NB4 (cell line): ENCODE data around the gene TOM1L2.

Source experiments
- DNase-seq: peaks from one replicate; pipeline ENCODE4 v3.0.0; 2010; ENCODE audit warnings: low read depth
- H3K4me3 ChIP-seq: one replicate; pipeline ENCODE4 v1.5.1; 2011; ENCODE audit warnings: mild to moderate bottlenecking, low read depth, low read length, moderate library complexity
- MYC ChIP-seq: IDR thresholded peaks from 2 replicates; pipeline ENCODE4 v1.6.1; 2011; ENCODE audit warnings: low read depth, low read length
- POLR2A ChIP-seq: IDR thresholded peaks from 2 replicates; pipeline ENCODE4 v1.6.1; 2011; ENCODE audit warnings: mild to moderate bottlenecking; ENCODE audit not compliant: insufficient read length; ENCODE audit errors: extremely low read depth
- TF ChIP-seq, protein P1 (sequence below): IDR thresholded peaks from one replicate; pipeline ENCODE4 v1.5.1; 2012; ENCODE audit warnings: low read depth, low read length
- TF ChIP-seq, protein P2 (sequence below): IDR thresholded peaks from 2 replicates; pipeline ENCODE4 v1.6.1; 2011; ENCODE audit warnings: low read depth, low read length

Gene TOM1L2

DNA sequence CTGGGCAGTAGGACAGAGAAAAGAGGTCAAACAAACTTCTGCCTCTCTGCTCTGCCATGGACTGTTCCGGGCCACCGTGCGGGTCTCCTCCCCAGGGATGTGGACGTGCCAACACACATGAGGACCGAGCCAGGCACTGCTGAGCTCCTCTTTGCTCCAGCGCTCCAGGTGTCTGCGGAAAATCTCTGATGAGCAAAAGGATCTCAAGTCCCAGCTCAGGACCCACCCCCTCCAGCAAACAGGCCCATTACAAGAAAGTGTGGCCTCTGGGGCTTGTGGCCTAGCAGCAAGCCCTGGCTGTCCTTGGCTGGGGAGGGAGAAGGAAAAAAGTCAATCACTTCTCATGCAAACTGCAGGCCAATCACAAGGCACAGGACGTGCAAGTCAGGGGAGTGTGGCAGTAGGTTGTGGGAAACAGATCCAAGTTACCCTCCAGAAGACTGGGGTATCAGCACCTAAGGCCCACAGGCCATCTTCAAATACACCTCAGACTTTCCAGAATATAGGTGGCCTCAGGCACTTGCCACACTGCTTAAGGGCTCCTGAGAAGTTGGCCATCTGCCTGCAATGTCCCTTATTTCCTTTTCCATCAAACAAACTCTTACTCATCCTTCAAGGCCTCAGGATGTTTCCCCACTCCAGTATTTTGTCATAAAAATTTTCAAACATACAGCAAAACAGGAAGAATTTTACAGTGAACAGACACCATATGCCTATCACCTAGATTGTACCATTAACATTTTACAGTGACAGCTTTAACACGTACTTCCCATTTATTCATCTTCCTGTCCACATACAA, 99.5 kb downstream of the TOM1L2 start:
- DNase-seq: no peak
- H3K4me3 ChIP-seq: no peak overlapping the region
- TF ChIP-seq MYC (no peak), POLR2A (no peak)
- TF ChIP-seq, protein P1, sequence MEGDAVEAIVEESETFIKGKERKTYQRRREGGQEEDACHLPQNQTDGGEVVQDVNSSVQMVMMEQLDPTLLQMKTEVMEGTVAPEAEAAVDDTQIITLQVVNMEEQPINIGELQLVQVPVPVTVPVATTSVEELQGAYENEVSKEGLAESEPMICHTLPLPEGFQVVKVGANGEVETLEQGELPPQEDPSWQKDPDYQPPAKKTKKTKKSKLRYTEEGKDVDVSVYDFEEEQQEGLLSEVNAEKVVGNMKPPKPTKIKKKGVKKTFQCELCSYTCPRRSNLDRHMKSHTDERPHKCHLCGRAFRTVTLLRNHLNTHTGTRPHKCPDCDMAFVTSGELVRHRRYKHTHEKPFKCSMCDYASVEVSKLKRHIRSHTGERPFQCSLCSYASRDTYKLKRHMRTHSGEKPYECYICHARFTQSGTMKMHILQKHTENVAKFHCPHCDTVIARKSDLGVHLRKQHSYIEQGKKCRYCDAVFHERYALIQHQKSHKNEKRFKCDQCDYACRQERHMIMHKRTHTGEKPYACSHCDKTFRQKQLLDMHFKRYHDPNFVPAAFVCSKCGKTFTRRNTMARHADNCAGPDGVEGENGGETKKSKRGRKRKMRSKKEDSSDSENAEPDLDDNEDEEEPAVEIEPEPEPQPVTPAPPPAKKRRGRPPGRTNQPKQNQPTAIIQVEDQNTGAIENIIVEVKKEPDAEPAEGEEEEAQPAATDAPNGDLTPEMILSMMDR: no peak
- TF ChIP-seq, protein P2, sequence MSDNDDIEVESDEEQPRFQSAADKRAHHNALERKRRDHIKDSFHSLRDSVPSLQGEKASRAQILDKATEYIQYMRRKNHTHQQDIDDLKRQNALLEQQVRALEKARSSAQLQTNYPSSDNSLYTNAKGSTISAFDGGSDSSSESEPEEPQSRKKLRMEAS: no peak

DNA sequence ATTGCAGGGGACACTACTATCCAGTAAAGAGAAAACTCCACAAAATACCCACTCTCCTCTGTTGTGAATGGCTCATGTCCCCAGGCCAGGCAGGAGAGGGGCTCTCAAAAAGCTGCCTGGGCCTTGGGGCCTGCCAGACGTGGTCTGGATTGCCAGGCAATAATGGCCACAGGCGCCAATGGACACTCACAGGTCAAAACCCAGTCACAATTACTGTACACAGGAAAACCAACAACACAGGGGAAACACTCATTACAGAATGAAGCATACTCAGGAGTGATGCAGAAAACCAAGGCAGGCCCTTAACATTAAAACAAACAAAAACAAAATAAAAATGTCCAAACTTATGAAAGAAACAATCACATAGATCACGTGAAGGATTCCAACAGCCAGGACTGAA, 100.3 kb downstream of the TOM1L2 start:
- no peak for DNase-seq

DNA sequence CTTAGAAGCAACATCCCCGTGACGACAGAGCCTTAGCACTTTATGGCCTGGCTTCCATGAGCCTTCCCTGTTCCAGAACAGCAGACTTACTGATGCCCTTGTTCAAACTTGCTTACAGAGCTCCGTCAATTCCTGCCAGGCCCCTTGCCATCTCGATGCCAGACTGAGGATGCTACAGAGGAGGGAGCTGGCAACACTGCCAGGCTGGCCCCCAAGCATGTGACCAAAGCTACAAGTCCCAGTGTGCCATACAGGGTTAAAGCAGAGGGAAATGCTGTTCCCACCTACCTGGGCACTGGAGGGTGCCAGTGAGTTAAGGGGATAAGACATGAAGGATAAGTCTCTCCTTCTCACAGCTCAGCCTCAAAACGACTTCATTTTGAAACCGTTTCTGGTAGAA, 102.0 kb downstream of the TOM1L2 start:
- TF ChIP-seq MYC: no peak
- H3K4me3 ChIP-seq: no peak overlapping the region
- no peak for DNase-seq

More for the DNA sequence above, 100.3 kb downstream of the TOM1L2 start:
- no peak overlapping the region for H3K4me3 ChIP-seq
- TF ChIP-seq MYC (no peak), POLR2A (no peak)
- TF ChIP-seq, protein P1: no peak
- TF ChIP-seq, protein P2: no peak

DNA sequence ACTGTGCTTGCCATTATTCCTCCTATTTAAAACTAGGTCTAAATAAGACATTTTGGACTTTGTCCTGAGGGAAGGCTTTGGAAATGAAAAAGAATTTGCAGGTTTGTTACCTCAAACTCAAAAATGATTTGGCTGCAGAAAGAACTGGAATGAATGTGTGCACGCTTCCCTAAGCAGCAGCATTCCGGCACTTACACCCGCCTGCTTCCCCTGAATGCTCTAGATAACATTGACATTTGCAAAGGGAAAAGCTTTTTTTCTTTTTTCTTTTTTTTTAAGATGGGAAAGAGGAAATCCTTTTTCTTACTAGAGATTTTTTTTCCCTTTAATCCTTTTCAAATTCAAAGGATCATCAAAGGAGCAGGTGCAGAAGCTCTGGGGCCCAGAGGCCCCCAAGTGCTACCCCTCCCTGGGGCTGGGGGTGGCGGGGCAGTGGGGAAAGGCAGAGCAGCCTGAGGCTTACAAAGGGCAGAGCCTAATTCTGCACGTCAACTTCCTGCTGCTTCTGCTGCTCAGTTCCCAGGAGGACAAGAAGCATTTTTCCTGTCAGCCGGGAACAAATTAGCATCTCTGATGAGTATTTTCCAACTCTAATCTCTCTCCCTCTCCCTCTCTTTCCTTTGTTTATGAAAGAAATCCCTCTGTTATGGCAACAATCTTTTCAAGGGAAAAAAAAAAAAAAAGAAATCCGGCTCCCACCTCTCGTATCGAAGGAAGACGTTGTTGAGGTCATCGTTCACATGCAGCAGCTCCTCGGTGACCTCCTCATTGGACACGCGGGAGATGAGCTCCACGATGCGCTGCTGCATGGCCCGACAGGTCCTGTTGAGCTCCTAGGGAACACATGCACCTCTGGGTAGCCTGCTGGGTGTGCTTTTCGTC, 103.3 kb downstream of the TOM1L2 start:
- TF ChIP-seq MYC (no peak), POLR2A (no peak)
- TF ChIP-seq, protein P1: no peak
- TF ChIP-seq, protein P2: no peak
- DNase-seq: no peak
- H3K4me3 ChIP-seq: no peak overlapping the region

DNA sequence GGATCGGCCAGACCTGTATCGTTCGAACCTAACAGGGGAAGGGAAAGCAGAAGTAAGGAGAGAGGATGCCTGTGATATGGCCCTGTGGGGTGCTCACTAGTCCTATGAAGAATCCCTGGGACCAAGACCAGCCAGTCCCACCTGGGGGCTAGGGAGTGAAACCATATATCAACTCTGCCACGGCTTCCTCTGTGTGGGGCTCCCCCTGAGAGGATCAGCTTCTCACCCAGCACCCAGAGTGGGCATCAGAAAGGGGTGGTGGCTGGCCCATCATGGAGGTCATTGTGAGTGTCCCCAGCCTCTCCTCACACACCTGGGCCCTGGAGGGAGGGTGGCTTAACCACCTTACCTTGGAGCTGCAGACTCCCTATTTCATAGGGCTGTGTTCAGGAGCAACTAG, 105.3 kb downstream of the TOM1L2 start:
- TF ChIP-seq, protein P2: no peak
- TF ChIP-seq POLR2A: no peak
- no peak for DNase-seq
- no peak overlapping the region for H3K4me3 ChIP-seq

DNA sequence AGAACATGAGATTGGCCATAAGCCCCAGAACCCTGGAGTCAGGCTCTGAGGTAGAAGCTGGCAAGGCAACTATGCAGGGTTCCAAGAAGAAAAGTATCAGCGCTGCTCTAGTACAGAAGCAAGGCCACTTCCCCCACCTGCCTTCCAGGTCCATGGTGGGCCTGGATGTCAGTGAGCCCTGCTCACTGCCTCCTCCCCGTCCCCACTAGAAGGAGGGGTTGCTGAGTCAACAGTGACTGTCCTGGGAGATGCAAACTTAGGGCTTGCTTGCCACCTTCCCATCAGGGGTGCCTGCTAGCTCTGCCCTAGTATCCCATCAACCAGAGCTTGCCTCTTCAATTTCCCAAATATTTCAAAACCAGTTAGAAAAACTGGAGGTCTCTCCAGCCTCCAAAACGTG, 105.8 kb downstream of the TOM1L2 start:
- no peak overlapping the region for H3K4me3 ChIP-seq
- DNase-seq: no peak
- TF ChIP-seq POLR2A (no peak), MYC (no peak)
- TF ChIP-seq, protein P1: no peak
- TF ChIP-seq, protein P2: no peak
